B cell (primary cell): ENCODE measurements around the gene SRRM2. TPM values are rescaled to one million over a fixed set of nuclear protein-coding genes. Genes with fewer than 3 reads are reported as not detected.

Source experiments
- ATAC-seq: fragments of 200-7000 bp; cut with Tn5 transposase; one replicate; pipeline ENCODE4 v1.10.0; 2021; ENCODE audit warnings: low read depth, mild to moderate bottlenecking, moderate number of reproducible peaks, moderate library complexity
- CTCF ChIA-PET: fragments of 350-600 bp; sonication (Branson Sonifier 250); formaldehyde crosslinking; loops from one replicate; lab custom pipeline; 2021; ENCODE audit warnings: antibody characterized with exemption, inconsistent platforms; lab: Charles Lee
- POLR2A ChIA-PET: fragments of 350-600 bp; sonication (Branson Sonifier 250); formaldehyde crosslinking; loops from one replicate; lab custom pipeline; 2021; ENCODE audit warnings: antibody characterized with exemption; lab: Charles Lee
- DNase-seq: peaks from one replicate; pipeline ENCODE4 v3.0.0; 2013
- H2AFZ ChIP-seq: 2 replicates; pipeline ENCODE4 v1.6.1; 2012; ENCODE audit warnings: mild to moderate bottlenecking, low read depth, low read length; ENCODE audit not compliant: insufficient read depth, poor library complexity, severe bottlenecking
- H3K27ac ChIP-seq, 2 donors: 1 replicate in 1 of 2; 2 replicates in 1 of 2; pipeline ENCODE4 v1.5.1; 2012 to 2013; ENCODE audit warnings: low read length in 2 of 2, mild to moderate bottlenecking in 2 of 2, moderate library complexity in 1 of 2
- H3K27me3 ChIP-seq, 4 experiments: fragments of 200-600 bp in 1 of 4; sonication (generic) in 1 of 4; replicated peaks in 1 of 4; 1 replicate in 2 of 4; 2 replicates in 2 of 4; pipeline versions ENCODE4 v1.6.1 to v1.7.0; 2013 to 2016; ENCODE audit warnings: low read length in 3 of 4, mild to moderate bottlenecking in 2 of 4, mixed read lengths in 1 of 4, moderate library complexity in 1 of 4; ENCODE audit not compliant: insufficient read depth in 4 of 4, control insufficient read depth in 3 of 4; ENCODE audit errors: control extremely low read depth in 1 of 4
- H3K36me3 ChIP-seq, 2 experiments: replicated peaks in 1 of 2; 1 replicate in 1 of 2; 2 replicates in 1 of 2; pipeline versions ENCODE4 v1.6.1 to v1.7.1; 2013; ENCODE audit warnings: low read length in 1 of 2; ENCODE audit not compliant: insufficient read depth in 2 of 2, control insufficient read depth in 1 of 2; ENCODE audit errors: control extremely low read depth in 1 of 2, extremely low read depth in 1 of 2
- H3K4me1 ChIP-seq, 2 donors: fragments of 200-600 bp in 1 of 2; sonication (generic) in 1 of 2; 1 replicate in 1 of 2; 2 replicates in 1 of 2; pipeline versions ENCODE4 v1.5.1 to v1.6.1; 2013 to 2017; ENCODE audit warnings: low read length in 2 of 2; ENCODE audit not compliant: control insufficient read depth in 2 of 2, insufficient read depth in 2 of 2
- H3K4me2 ChIP-seq: replicated peaks from 2 replicates; pipeline ENCODE3; 2012; ENCODE audit warnings: mild to moderate bottlenecking, low read depth, low read length; ENCODE audit not compliant: poor library complexity, severe bottlenecking
- H3K4me3 ChIP-seq, 5 experiments: fragments of 200-600 bp in 1 of 5; sonication (generic) in 1 of 5; 1 replicate in 3 of 5; 2 replicates in 2 of 5; pipeline versions ENCODE4 v1.5.1 to v1.7.0; 2011 to 2016; ENCODE audit warnings: low read length in 4 of 5, mild to moderate bottlenecking in 4 of 5, low read depth in 2 of 5, control low read depth in 1 of 5, moderate library complexity in 1 of 5; ENCODE audit not compliant: insufficient read depth in 1 of 5; ENCODE audit errors: control extremely low read depth in 1 of 5, extremely low read depth in 1 of 5
- H3K79me2 ChIP-seq: fragments of 200-600 bp; sonication (generic); one replicate; pipeline ENCODE4 v1.6.0; 2016; ENCODE audit warnings: low read length; ENCODE audit not compliant: control insufficient read depth, insufficient read depth
- H3K9ac ChIP-seq: fragments of 200-600 bp; sonication (generic); 2 replicates; pipeline ENCODE4 v1.6.1; 2017; ENCODE audit warnings: mild to moderate bottlenecking, low read length, moderate library complexity
- H3K9me3 ChIP-seq, 3 donors: one replicate each; pipeline versions ENCODE4 v1.6.1 to v1.7.1; 2013; ENCODE audit warnings: low read length in 2 of 3; ENCODE audit not compliant: control insufficient read depth in 2 of 3, insufficient read depth in 1 of 3; ENCODE audit errors: control extremely low read depth in 1 of 3
- H4K20me1 ChIP-seq: 2 replicates; pipeline ENCODE4 v1.6.0; 2012; ENCODE audit warnings: mild to moderate bottlenecking, low read length; ENCODE audit not compliant: insufficient read depth, control insufficient read depth, poor library complexity, severe bottlenecking
- H3K27ac Mint-ChIP-seq: one replicate; pipeline ENCODE4 v1.8.0; 2021; ENCODE audit warnings: mixed read lengths
- H3K27me3 Mint-ChIP-seq: one replicate; pipeline ENCODE4 v1.8.0; 2021; ENCODE audit warnings: mixed read lengths
- H3K4me1 Mint-ChIP-seq: one replicate; pipeline ENCODE4 v1.8.0; 2021; ENCODE audit warnings: mixed read lengths
- H3K4me3 Mint-ChIP-seq: one replicate; pipeline ENCODE4 v1.8.0; 2021; ENCODE audit warnings: mixed read lengths
- H3K9me3 Mint-ChIP-seq: one replicate; pipeline ENCODE4 v1.8.0; 2022; ENCODE audit warnings: mixed read lengths; ENCODE audit not compliant: insufficient read depth
- EZH2 ChIP-seq: IDR thresholded peaks from 2 replicates; pipeline ENCODE4 v1.6.1; 2012; ENCODE audit warnings: borderline replicate concordance, low read depth, mild to moderate bottlenecking, moderate library complexity, low read length; ENCODE audit not compliant: insufficient read depth, poor library complexity, severe bottlenecking
- WGBS: methylation state at CpG from one replicate; pipeline ENCODE4 v1.1.5; 2013; ENCODE audit warnings: missing lambda C conversion rate; ENCODE audit not compliant: insufficient coverage; 5-methylcytosine and 5-hydroxymethylcytosine counted together
- intact Hi-C: fragments of 100-400 bp; cut with micrococcal nuclease; formaldehyde crosslinking; loops from one replicate; pipeline ENCODE4 v1.10.0; 2022
- polyA plus RNA-seq: library from polyadenylated mRNA; depleted of rRNA; stranded (reverse); fragments of >200 nt; gene quantifications from 2 replicates; pipeline ENCODE4 v1.2.3, GENCODE V29; 2012
- total RNA-seq, 2 donors: library from RNA; stranded (reverse); fragments of 120-200 nt in 1 of 2; gene quantifications; 1 replicate in 1 of 2; 2 replicates in 1 of 2; pipeline versions ENCODE4 v1.2.3 to v1.2.4, GENCODE V29; 2013 to 2022
- TF ChIP-seq, protein P1 (sequence below): fragments of 200-600 bp; IDR thresholded peaks from one replicate; pipeline ENCODE4 v1.8.0; 2022; ENCODE audit warnings: antibody characterized with exemption, mild to moderate bottlenecking

The SRRM2 gene
- total and polyA plus RNA-seq, 2 donors (not counting 1 experiment from before 2014, with no cell fraction given) = 1,485 to 1,879 TPM

DNA sequence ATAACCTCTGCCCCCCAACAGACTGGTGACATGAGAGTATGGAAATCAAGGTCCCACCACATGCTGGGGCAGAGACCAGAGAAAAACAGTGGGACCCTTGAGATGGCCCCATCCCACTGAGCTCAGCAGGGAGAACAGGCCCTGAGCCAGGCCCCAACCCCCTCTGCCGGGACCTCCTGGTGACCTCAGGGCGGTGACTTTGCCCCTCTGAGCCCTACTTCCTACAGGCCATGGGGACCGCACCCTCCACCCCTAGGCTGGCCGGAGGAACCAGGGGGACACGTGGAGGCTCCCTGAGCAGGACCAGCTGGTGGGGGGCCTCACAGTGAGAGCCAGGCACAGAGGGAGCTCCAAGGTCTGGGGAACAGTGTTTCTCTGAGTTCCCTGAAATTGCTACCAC is 13.8 kb upstream of the SRRM2 start:
- Histone ChIP-seq H2AFZ (no peak overlapping the region), H3K9ac (no peak overlapping the region), H4K20me1 (no peaks in the 10 kb centered on the region), H3K9me3 (no peaks in the 10 kb centered on the region), H3K4me1 (no peaks in the 10 kb centered on the region), H3K36me3 (no peaks in the 10 kb centered on the region), H3K27me3 (peaks cover 0 to 6% (median 0%) of the 10 kb centered on the region in 4 experiments), H3K27ac (no peak overlapping the region), H3K4me2 (no peak overlapping the region), H3K4me3 (no peak overlapping the region), H3K79me2 (no peaks in the 10 kb centered on the region)
- intact Hi-C loops = no loop called here
- Mint-ChIP-seq H3K27ac (no peak overlapping the region), H3K9me3 (no peaks in the 10 kb centered on the region), H3K4me3 (no peak overlapping the region), H3K27me3 (peaks cover 3% of the 10 kb centered on the region), H3K4me1 (no peaks in the 10 kb centered on the region)
- no peak for ATAC-seq
- DNase-seq = no peak
- TF ChIP-seq, protein P1, sequence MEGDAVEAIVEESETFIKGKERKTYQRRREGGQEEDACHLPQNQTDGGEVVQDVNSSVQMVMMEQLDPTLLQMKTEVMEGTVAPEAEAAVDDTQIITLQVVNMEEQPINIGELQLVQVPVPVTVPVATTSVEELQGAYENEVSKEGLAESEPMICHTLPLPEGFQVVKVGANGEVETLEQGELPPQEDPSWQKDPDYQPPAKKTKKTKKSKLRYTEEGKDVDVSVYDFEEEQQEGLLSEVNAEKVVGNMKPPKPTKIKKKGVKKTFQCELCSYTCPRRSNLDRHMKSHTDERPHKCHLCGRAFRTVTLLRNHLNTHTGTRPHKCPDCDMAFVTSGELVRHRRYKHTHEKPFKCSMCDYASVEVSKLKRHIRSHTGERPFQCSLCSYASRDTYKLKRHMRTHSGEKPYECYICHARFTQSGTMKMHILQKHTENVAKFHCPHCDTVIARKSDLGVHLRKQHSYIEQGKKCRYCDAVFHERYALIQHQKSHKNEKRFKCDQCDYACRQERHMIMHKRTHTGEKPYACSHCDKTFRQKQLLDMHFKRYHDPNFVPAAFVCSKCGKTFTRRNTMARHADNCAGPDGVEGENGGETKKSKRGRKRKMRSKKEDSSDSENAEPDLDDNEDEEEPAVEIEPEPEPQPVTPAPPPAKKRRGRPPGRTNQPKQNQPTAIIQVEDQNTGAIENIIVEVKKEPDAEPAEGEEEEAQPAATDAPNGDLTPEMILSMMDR = no peak
- no peak for TF ChIP-seq EZH2
- ChIA-PET POLR2A (no interaction called here), CTCF (interaction anchor here (1.2 kb wide), 1 partner anchor 16 kb away, joined by 3 read pairs; no protein-coding TSS in a partner anchor)
- WGBS = 97% methylated on average over 5 of the region's 5 CpGs

DNA sequence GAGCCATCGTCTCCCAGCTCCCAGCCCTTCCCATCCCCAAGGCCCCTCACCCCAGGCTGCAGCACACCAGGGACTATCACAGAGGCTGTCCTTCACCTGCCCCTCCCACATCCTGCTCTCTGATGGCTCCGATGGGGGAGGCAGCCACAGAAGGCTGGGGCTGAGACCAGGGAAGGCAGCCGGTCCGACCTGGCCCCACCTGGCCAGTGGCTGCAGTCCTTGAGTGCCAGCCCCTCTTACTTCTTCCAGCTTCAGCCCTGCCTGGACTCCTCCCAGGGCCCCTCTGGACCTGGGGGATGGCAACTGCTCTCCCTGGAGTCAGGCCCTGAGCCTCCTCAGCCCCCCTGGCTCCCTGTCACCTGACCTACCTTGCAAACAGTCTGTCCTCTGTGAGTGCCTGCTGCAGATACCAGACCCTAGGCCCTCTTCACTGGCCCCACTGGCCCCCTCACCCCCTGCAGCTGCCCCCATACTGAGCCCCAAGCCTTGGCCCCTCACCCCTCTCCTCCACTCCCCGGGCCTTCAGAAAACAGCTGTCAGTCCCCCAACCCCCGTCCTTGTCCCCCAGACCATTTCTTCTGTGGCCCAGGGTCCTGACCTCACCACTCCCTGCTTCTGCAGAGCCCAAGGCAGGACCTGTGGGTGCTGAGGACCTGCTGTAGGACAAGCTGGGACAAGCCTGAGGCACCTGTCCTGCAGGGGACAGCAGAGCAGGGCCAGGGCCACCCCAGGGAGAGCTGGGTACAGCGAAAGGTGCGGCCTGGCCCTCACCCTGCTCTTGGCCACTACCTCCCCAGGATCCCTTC is 12.6 kb upstream of the SRRM2 start:
- ATAC-seq (no peak), DNase-seq (no peak)
- intact Hi-C loops = no loop called here
- Histone ChIP-seq H3K27me3 (peaks cover 0 to 6% (median 0%) of the 10 kb centered on the region in 4 experiments), H3K4me3 (no peak overlapping the region), H3K9me3 (no peaks in the 10 kb centered on the region), H3K4me1 (no peaks in the 10 kb centered on the region), H3K36me3 (no peaks in the 10 kb centered on the region), H3K4me2 (no peak overlapping the region), H3K9ac (no peak overlapping the region), H3K27ac (no peak overlapping the region), H4K20me1 (no peaks in the 10 kb centered on the region), H3K79me2 (no peaks in the 10 kb centered on the region), H2AFZ (no peak overlapping the region)
- Mint-ChIP-seq H3K27ac (no peak overlapping the region), H3K27me3 (peaks cover 2% of the 10 kb centered on the region), H3K9me3 (no peaks in the 10 kb centered on the region), H3K4me1 (no peaks in the 10 kb centered on the region), H3K4me3 (no peak overlapping the region)
- ChIA-PET POLR2A (no interaction called here), CTCF (interaction anchor here (1.2 kb wide), 1 partner anchor 18 kb away, joined by 3 read pairs; no protein-coding TSS in a partner anchor)
- WGBS = 89% methylated on average over 7 of the region's 8 CpGs
- TF ChIP-seq, protein P1 = no peak
- no peak for TF ChIP-seq EZH2
